GM12873 (cell line): ENCODE data around the gene STRN.

Source experiments
- CTCF ChIP-seq: IDR thresholded peaks from 2 replicates; pipeline ENCODE4 v1.5.1; 2012; ENCODE audit warnings: low read depth, mild to moderate bottlenecking, moderate library complexity, low read length, control low read depth; ENCODE audit not compliant: insufficient read depth; ENCODE audit errors: missing control alignments

STRN gene

GRCh38 chr2:36966370-36967235, at the start of gene STRN:
Gene STRN (minus strand): TSS chr2:36966536. CDS start chr2:36966463, 73 bp downstream.
- no peak for TF ChIP-seq CTCF

GRCh38 chr2:37013315-37013641, 46.9 kb upstream of the STRN start:
- TF ChIP-seq CTCF = no peak

- no peak for TF ChIP-seq CTCF
Measured at GRCh38 chr2:37011130-37011529, 44.8 kb upstream of the STRN start.

- peak; percentile 71 for TF ChIP-seq CTCF
Measured at GRCh38 chr2:37005118-37005868, 39.0 kb upstream of the STRN start.

- no peak for TF ChIP-seq CTCF
Measured at GRCh38 chr2:37000988-37001556, 34.7 kb upstream of the STRN start.

- TF ChIP-seq CTCF = no peak
Measured at GRCh38 chr2:37000318-37000717, 34.0 kb upstream of the STRN start.

- TF ChIP-seq CTCF = no peak
Measured at GRCh38 chr2:36993841-36994620, 27.7 kb upstream of the STRN start.
